ENCODE measurements around the gene ATXN1. TPM values are rescaled to one million over a fixed set of nuclear protein-coding genes. Genes with fewer than 3 reads are reported as not detected.

ATXN1 gene
- total RNA-seq, 1 experiment from 2014 or later = 19.7 TPM

- H3K4me1 Mint-ChIP-seq (ENCODE audit: low read depth, unreplicated experiment) = no peaks in the 10 kb centered on the region
- DNase-seq = no peak
- no peaks in the 10 kb centered on the region for H3K9me3 Mint-ChIP-seq (ENCODE audit: low read depth, unreplicated experiment)
- H3K4me3 Mint-ChIP-seq (ENCODE audit: low read depth, unreplicated experiment) = no peak overlapping the region
- BruUV-seq (replicated peaks) = no TSS peak
- H3K27me3 Mint-ChIP-seq (ENCODE audit: unreplicated experiment) = no peaks in the 10 kb centered on the region
- intact Hi-C loops (cut with micrococcal nuclease; ENCODE audit: unreplicated experiment) = no loop called here
- TF ChIP-seq CTCF (IDR thresholded peaks at IDR 0.05; ENCODE audit: unreplicated experiment) = no peak
- no peak overlapping the region for H3K27ac Mint-ChIP-seq (ENCODE audit: unreplicated experiment)
- no peaks in the 10 kb centered on the region for H3K36me3 Mint-ChIP-seq (ENCODE audit: insufficient read depth, unreplicated experiment)
- CTCF ChIA-PET = no interaction called here
These were observed 433.4 kb downstream of the ATXN1 start for GRCh38 chr6:16327777-16328325.

- no peak overlapping the region for H3K27ac Mint-ChIP-seq (ENCODE audit: unreplicated experiment)
- no peaks in the 10 kb centered on the region for H3K36me3 Mint-ChIP-seq (ENCODE audit: insufficient read depth, unreplicated experiment)
- no peaks in the 10 kb centered on the region for H3K4me1 Mint-ChIP-seq (ENCODE audit: low read depth, unreplicated experiment)
- CTCF ChIA-PET = no interaction called here
- H3K27me3 Mint-ChIP-seq (ENCODE audit: unreplicated experiment) = no peaks in the 10 kb centered on the region
- no peak for TF ChIP-seq CTCF (IDR thresholded peaks at IDR 0.05; ENCODE audit: unreplicated experiment)
- no peak overlapping the region for H3K4me3 Mint-ChIP-seq (ENCODE audit: low read depth, unreplicated experiment)
- no peak for DNase-seq
- BruUV-seq (replicated peaks) = no TSS peak
- no peaks in the 10 kb centered on the region for H3K9me3 Mint-ChIP-seq (ENCODE audit: low read depth, unreplicated experiment)
- intact Hi-C loops (cut with micrococcal nuclease; ENCODE audit: unreplicated experiment) = no loop called here
These were observed 434.1 kb downstream of the ATXN1 start for GRCh38 chr6:16326971-16327776.

DNA sequence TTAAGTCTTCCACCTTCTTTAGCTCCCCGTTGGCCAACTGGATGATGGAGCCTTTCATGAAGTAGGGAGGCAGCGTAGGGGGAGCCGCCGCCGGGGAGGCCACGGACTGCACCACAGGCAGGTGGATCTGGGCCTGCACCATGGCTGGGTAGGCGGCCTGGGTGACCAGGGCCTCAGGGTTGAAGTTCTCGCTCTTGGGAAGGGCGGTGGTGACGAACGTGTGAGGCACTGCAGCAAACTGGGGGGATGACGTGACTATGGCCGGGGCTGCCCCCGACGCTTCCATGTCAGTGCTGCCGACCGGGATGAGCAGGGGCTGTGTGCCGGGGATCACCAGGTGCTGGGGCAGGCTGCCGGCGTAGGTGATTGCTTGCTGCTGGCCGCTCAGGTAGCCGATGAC lies 434.7 kb downstream of the ATXN1 start:
- CTCF ChIA-PET = no interaction called here

GRCh38 chr6:16324606-16325225 lies 436.5 kb downstream of the ATXN1 start:
- TF ChIP-seq CTCF (IDR thresholded peaks at IDR 0.05; ENCODE audit: unreplicated experiment) = no peak
- Mint-ChIP-seq H3K4me3 (ENCODE audit: low read depth, unreplicated experiment) (no peak overlapping the region), H3K9me3 (ENCODE audit: low read depth, unreplicated experiment) (no peaks in the 10 kb centered on the region)

More for the DNA sequence above, 434.7 kb downstream of the ATXN1 start:
- Mint-ChIP-seq H3K27me3 (ENCODE audit: unreplicated experiment) (no peaks in the 10 kb centered on the region), H3K27ac (ENCODE audit: unreplicated experiment) (no peak overlapping the region), H3K4me1 (ENCODE audit: low read depth, unreplicated experiment) (no peaks in the 10 kb centered on the region), H3K4me3 (ENCODE audit: low read depth, unreplicated experiment) (no peak overlapping the region), H3K9me3 (ENCODE audit: low read depth, unreplicated experiment) (no peaks in the 10 kb centered on the region), H3K36me3 (ENCODE audit: insufficient read depth, unreplicated experiment) (no peaks in the 10 kb centered on the region)
- intact Hi-C loops (cut with micrococcal nuclease; ENCODE audit: unreplicated experiment) = no loop called here
- no peak for TF ChIP-seq CTCF (IDR thresholded peaks at IDR 0.05; ENCODE audit: unreplicated experiment)
- no peak for DNase-seq
- BruUV-seq (replicated peaks) = no TSS peak

More at GRCh38 chr6:16324606-16325225, 436.5 kb downstream of the ATXN1 start:
- BruUV-seq (replicated peaks) = no TSS peak
- H3K4me1 Mint-ChIP-seq (ENCODE audit: low read depth, unreplicated experiment) = peaks cover 9% of the 10 kb centered on the region
- intact Hi-C loops (cut with micrococcal nuclease; ENCODE audit: unreplicated experiment) = no loop called here
- no peak overlapping the region for H3K27ac Mint-ChIP-seq (ENCODE audit: unreplicated experiment)
- CTCF ChIA-PET = no interaction called here
- no peaks in the 10 kb centered on the region for H3K36me3 Mint-ChIP-seq (ENCODE audit: insufficient read depth, unreplicated experiment)
- H3K27me3 Mint-ChIP-seq (ENCODE audit: unreplicated experiment) = no peaks in the 10 kb centered on the region
- DNase-seq = no peak

Measured in Calu3 (cell line).